Rectal smooth muscle tissue (tissue), 1 donor: Measurements from ENCODE around the gene TAF1.
"Not testable (repeated sequence)": the region's sequence is repeated elsewhere in the genome, so short reads cannot be mapped to it uniquely, and the experiment has no call there.

Experiments
- H3K27ac ChIP-seq: one replicate; pipeline ENCODE4 v1.7.0; 2013; ENCODE audit warnings: low read depth, low read length, inconsistent platforms
- H3K27me3 ChIP-seq: one replicate; pipeline ENCODE4 v1.7.0; 2013; ENCODE audit warnings: low read length; ENCODE audit not compliant: control insufficient read depth, insufficient read depth
- H3K36me3 ChIP-seq: one replicate; pipeline ENCODE4 v1.7.0; 2013; ENCODE audit warnings: low read length; ENCODE audit not compliant: control insufficient read depth, insufficient read depth
- H3K4me1 ChIP-seq: one replicate; pipeline ENCODE4 v1.7.0; 2013; ENCODE audit warnings: low read length; ENCODE audit not compliant: control insufficient read depth, insufficient read depth
- H3K4me3 ChIP-seq: one replicate; pipeline ENCODE4 v1.7.0; 2013; ENCODE audit warnings: low read length
- H3K9ac ChIP-seq: one replicate; pipeline ENCODE4 v1.7.0; 2013; ENCODE audit warnings: low read length

TAF1 gene

GRCh38 chrX:71439896-71440295 is 73.7 kb downstream of the TAF1 start:
- Histone ChIP-seq H3K36me3 (no peaks in the 10 kb centered on the region), H3K4me1 (no peaks in the 10 kb centered on the region)

GRCh38 chrX:71440401-71440800 is 74.2 kb downstream of the TAF1 start:
- Histone ChIP-seq H3K36me3 (no peaks in the 10 kb centered on the region), H3K9ac (no peak overlapping the region), H3K27me3 (no peaks in the 10 kb centered on the region), H3K4me3 (no peak overlapping the region), H3K27ac (no peak overlapping the region), H3K4me1 (no peaks in the 10 kb centered on the region)

More at GRCh38 chrX:71439896-71440295, 73.7 kb downstream of the TAF1 start:
- H3K9ac ChIP-seq, result no peak overlapping the region
- no peak overlapping the region for H3K27ac ChIP-seq
- no peak overlapping the region for H3K4me3 ChIP-seq
- no peaks in the 10 kb centered on the region for H3K27me3 ChIP-seq

- H3K27ac ChIP-seq, H3K36me3 ChIP-seq, H3K4me1 ChIP-seq, H3K27me3 ChIP-seq, H3K9ac ChIP-seq, H3K4me3 ChIP-seq: not testable (repeated sequence)
Observed at GRCh38 chrX:71441809-71442208, 75.7 kb downstream of the TAF1 start.

GRCh38 chrX:71450433-71451106 is 84.4 kb downstream of the TAF1 start:
- no peaks in the 10 kb centered on the region for H3K36me3 ChIP-seq
- H3K27me3 ChIP-seq, result no peaks in the 10 kb centered on the region
- H3K4me1 ChIP-seq, result no peaks in the 10 kb centered on the region
- no peak overlapping the region for H3K4me3 ChIP-seq
- H3K27ac ChIP-seq, result no peak overlapping the region
- no peak overlapping the region for H3K9ac ChIP-seq

GRCh38 chrX:71451518-71451917 is 85.4 kb downstream of the TAF1 start:
- not testable (repeated sequence) for H3K9ac ChIP-seq, H3K27ac ChIP-seq, H3K4me3 ChIP-seq, H3K4me1 ChIP-seq, H3K27me3 ChIP-seq, H3K36me3 ChIP-seq

- no peak overlapping the region for H3K27ac ChIP-seq
- H3K27me3 ChIP-seq, result no peaks in the 10 kb centered on the region
- no peak overlapping the region for H3K4me3 ChIP-seq
- H3K9ac ChIP-seq, result no peak overlapping the region
- no peaks in the 10 kb centered on the region for H3K36me3 ChIP-seq
- H3K4me1 ChIP-seq, result no peaks in the 10 kb centered on the region
Observed at GRCh38 chrX:71453056-71453455, 86.9 kb downstream of the TAF1 start.

- Histone ChIP-seq H3K36me3 (no peaks in the 10 kb centered on the region), H3K4me1 (no peaks in the 10 kb centered on the region), H3K27me3 (no peaks in the 10 kb centered on the region), H3K27ac (no peak overlapping the region), H3K9ac (no peak overlapping the region), H3K4me3 (no peak overlapping the region)
Observed at GRCh38 chrX:71454222-71454621, 88.1 kb downstream of the TAF1 start.

GRCh38 chrX:71458866-71459265 is 92.7 kb downstream of the TAF1 start:
- H3K4me3 ChIP-seq, result no peak overlapping the region
- H3K27ac ChIP-seq, result no peak overlapping the region
- H3K36me3 ChIP-seq, result peaks cover 17% of the 10 kb centered on the region
- no peak overlapping the region for H3K9ac ChIP-seq
- peaks cover 3% of the 10 kb centered on the region for H3K27me3 ChIP-seq
- no peaks in the 10 kb centered on the region for H3K4me1 ChIP-seq

GRCh38 chrX:71464968-71465367 is 98.8 kb downstream of the TAF1 start:
- no peaks in the 10 kb centered on the region for H3K4me1 ChIP-seq
- H3K27ac ChIP-seq, result no peak overlapping the region
- peaks cover 17% of the 10 kb centered on the region for H3K36me3 ChIP-seq
- no peak overlapping the region for H3K4me3 ChIP-seq
- no peak overlapping the region for H3K9ac ChIP-seq
- H3K27me3 ChIP-seq, result peaks cover 3% of the 10 kb centered on the region

- Histone ChIP-seq H3K36me3 (peaks cover 10% of the 10 kb centered on the region), H3K27me3 (no peaks in the 10 kb centered on the region), H3K4me1 (no peaks in the 10 kb centered on the region), H3K4me3 (no peak overlapping the region), H3K9ac (no peak overlapping the region), H3K27ac (no peak overlapping the region)
Observed at GRCh38 chrX:71466979-71467523, 100.9 kb downstream of the TAF1 start.

GRCh38 chrX:71475785-71476540 is 109.8 kb downstream of the TAF1 start:
- Histone ChIP-seq H3K27me3 (no peaks in the 10 kb centered on the region), H3K9ac (no peak overlapping the region), H3K4me1 (no peaks in the 10 kb centered on the region), H3K4me3 (no peak overlapping the region), H3K27ac (no peak overlapping the region), H3K36me3 (no peaks in the 10 kb centered on the region)

- H3K9ac ChIP-seq, result no peak overlapping the region
- H3K27me3 ChIP-seq, result no peaks in the 10 kb centered on the region
- no peaks in the 10 kb centered on the region for H3K36me3 ChIP-seq
- H3K27ac ChIP-seq, result no peak overlapping the region
- H3K4me1 ChIP-seq, result no peaks in the 10 kb centered on the region
- no peak overlapping the region for H3K4me3 ChIP-seq
Observed at GRCh38 chrX:71482228-71482958, 116.2 kb downstream of the TAF1 start.
